ENCODE measurements around the gene ZNF618. TPM values are rescaled to one million over a fixed set of nuclear protein-coding genes. Genes with fewer than 3 reads are reported as not detected.

The ZNF618 gene
- total RNA-seq, 1 experiment from 2014 or later: 4.2 TPM

DNA sequence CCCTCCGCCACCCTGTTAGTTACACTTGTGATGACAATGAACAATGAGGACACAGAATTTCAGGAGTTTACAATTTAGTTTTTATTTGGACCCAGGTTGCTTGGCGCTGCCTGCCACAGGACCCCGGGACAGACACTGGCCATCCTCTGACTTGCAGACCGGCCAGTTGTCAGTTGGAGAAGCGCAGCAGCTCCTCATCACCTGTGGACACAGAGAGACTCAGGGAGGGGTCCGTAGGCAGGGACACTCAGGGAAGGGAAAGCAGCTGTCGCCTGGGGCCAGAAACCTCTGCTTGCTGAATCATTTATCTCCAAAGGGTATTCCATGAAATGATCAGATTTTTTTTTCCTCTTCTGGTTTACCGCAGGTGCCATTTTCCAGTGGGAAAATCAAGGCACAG, 184.0 kb downstream of the ZNF618 start:
- ChIA-PET CTCF (no interaction called here), POLR2A (ENCODE audit: unreplicated experiment) (no interaction called here)
- H3K4me2 ChIP-seq (ENCODE audit: low read length): no peak overlapping the region
- no peaks in the 10 kb centered on the region for H3K27me3 ChIP-seq (ENCODE audit: low read length)
- H3K79me2 ChIP-seq (ENCODE audit: low read length): no peaks in the 10 kb centered on the region
- H3K27ac ChIP-seq (ENCODE audit: low read length): no peak overlapping the region
- ATAC-seq (no peak), DNase-seq (no peak)
- H3K9me2 ChIP-seq (replicated peaks; ENCODE audit: low read length): no peaks in the 10 kb centered on the region
- H3K9me3 ChIP-seq (ENCODE audit: low read length): no peaks in the 10 kb centered on the region
- H3K4me3 ChIP-seq (ENCODE audit: low read length): no peak overlapping the region
- no peaks in the 10 kb centered on the region for H4K20me1 ChIP-seq (ENCODE audit: low read length)
- no peaks in the 10 kb centered on the region for H3K36me3 ChIP-seq (ENCODE audit: low read depth, low read length)
- H3K4me1 ChIP-seq (ENCODE audit: insufficient read depth, low read length): no peaks in the 10 kb centered on the region
- H3F3A ChIP-seq (ENCODE audit: low read length, unreplicated experiment): no peaks in the 10 kb centered on the region
- TF ChIP-seq EZH2 (IDR thresholded peaks at IDR 0.05; ENCODE audit: low read length, unreplicated experiment) (no peak), EZH2phosphoT487 (IDR thresholded peaks at IDR 0.05; ENCODE audit: borderline replicate concordance, low read length) (no peak)
- TF ChIP-seq, protein P1, sequence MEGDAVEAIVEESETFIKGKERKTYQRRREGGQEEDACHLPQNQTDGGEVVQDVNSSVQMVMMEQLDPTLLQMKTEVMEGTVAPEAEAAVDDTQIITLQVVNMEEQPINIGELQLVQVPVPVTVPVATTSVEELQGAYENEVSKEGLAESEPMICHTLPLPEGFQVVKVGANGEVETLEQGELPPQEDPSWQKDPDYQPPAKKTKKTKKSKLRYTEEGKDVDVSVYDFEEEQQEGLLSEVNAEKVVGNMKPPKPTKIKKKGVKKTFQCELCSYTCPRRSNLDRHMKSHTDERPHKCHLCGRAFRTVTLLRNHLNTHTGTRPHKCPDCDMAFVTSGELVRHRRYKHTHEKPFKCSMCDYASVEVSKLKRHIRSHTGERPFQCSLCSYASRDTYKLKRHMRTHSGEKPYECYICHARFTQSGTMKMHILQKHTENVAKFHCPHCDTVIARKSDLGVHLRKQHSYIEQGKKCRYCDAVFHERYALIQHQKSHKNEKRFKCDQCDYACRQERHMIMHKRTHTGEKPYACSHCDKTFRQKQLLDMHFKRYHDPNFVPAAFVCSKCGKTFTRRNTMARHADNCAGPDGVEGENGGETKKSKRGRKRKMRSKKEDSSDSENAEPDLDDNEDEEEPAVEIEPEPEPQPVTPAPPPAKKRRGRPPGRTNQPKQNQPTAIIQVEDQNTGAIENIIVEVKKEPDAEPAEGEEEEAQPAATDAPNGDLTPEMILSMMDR (conservative IDR thresholded peaks at IDR 0.05; ENCODE audit: low read depth, low read length): no peak
- no peak overlapping the region for H3K9ac ChIP-seq (ENCODE audit: low read length)
- no TSS peak for BruUV-seq (replicated peaks)
- no peak overlapping the region for H2AFZ ChIP-seq (ENCODE audit: low read length)
- intact Hi-C loops (cut with micrococcal nuclease): no loop called here

DNA sequence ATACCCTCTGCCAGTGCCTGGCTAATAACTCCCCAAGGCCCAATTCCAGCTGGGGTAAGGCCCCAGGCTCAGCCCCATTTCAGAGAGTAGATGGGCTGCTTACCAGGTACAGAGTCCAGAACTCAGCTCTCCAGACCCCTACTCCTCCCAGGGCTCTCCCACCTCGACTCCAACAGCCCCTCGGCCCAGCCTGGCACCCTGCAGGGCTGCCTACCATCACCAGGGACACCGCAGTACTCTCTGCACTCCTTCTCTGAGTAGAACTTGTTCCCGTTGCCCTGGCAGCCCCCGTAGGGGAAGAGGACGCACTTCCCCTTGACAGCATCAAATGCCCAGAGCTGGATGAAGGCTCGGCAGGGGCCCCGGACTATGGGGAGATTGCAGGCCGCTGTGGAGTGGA, 184.6 kb downstream of the ZNF618 start:
- H3K4me3 ChIP-seq (ENCODE audit: low read length): no peak overlapping the region
- H3F3A ChIP-seq (ENCODE audit: low read length, unreplicated experiment): no peaks in the 10 kb centered on the region
- H3K4me2 ChIP-seq (ENCODE audit: low read length): no peak overlapping the region
- POLR2A ChIA-PET (ENCODE audit: unreplicated experiment): no interaction called here
- no peaks in the 10 kb centered on the region for H3K9me2 ChIP-seq (replicated peaks; ENCODE audit: low read length)
- H3K27ac ChIP-seq (ENCODE audit: low read length): no peak overlapping the region
- no peak overlapping the region for H3K9ac ChIP-seq (ENCODE audit: low read length)
- H3K79me2 ChIP-seq (ENCODE audit: low read length): no peaks in the 10 kb centered on the region
- TF ChIP-seq, protein P1 (conservative IDR thresholded peaks at IDR 0.05; ENCODE audit: low read depth, low read length): no peak
- TF ChIP-seq EZH2phosphoT487 (IDR thresholded peaks at IDR 0.05; ENCODE audit: borderline replicate concordance, low read length): no peak
- TF ChIP-seq EZH2 (IDR thresholded peaks at IDR 0.05; ENCODE audit: low read length, unreplicated experiment): no peak
- CTCF ChIA-PET: no interaction called here
- no peaks in the 10 kb centered on the region for H4K20me1 ChIP-seq (ENCODE audit: low read length)
- H3K4me1 ChIP-seq (ENCODE audit: insufficient read depth, low read length): no peaks in the 10 kb centered on the region
- intact Hi-C loops (cut with micrococcal nuclease): no loop called here
- no peak overlapping the region for H2AFZ ChIP-seq (ENCODE audit: low read length)
- BruUV-seq (replicated peaks): no TSS peak
- ATAC-seq: no peak
- no peaks in the 10 kb centered on the region for H3K27me3 ChIP-seq (ENCODE audit: low read length)
- DNase-seq: no peak
- no peaks in the 10 kb centered on the region for H3K9me3 ChIP-seq (ENCODE audit: low read length)
- H3K36me3 ChIP-seq (ENCODE audit: low read depth, low read length): no peaks in the 10 kb centered on the region

DNA sequence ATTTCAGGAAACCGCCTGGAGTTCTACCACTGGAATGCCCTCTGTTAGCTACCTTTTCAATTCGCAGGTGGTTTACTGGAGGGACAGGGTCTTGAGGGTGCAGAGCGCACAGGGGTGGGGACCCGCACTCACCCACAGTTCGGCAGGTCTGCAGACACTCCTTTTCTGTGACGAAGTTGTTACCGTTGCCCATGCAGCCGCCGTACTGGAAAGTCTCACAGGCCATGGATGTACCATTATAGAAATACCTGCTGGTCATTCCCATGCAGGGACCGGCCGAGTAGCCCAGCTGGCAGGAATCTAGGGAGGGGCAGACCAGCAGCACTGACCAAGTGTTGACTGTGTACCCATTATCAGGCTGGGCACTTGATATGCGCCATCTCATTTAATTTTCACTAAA, 185.2 kb downstream of the ZNF618 start:
- H3K9me2 ChIP-seq (replicated peaks; ENCODE audit: low read length): no peaks in the 10 kb centered on the region
- no peak overlapping the region for H3K4me2 ChIP-seq (ENCODE audit: low read length)
- no peaks in the 10 kb centered on the region for H3K4me1 ChIP-seq (ENCODE audit: insufficient read depth, low read length)
- no peaks in the 10 kb centered on the region for H3K36me3 ChIP-seq (ENCODE audit: low read depth, low read length)
- no peaks in the 10 kb centered on the region for H3K9me3 ChIP-seq (ENCODE audit: low read length)
- H3K4me3 ChIP-seq (ENCODE audit: low read length): no peak overlapping the region
- intact Hi-C loops (cut with micrococcal nuclease): no loop called here
- H2AFZ ChIP-seq (ENCODE audit: low read length): no peak overlapping the region
- H3F3A ChIP-seq (ENCODE audit: low read length, unreplicated experiment): no peaks in the 10 kb centered on the region
- TF ChIP-seq EZH2phosphoT487 (IDR thresholded peaks at IDR 0.05; ENCODE audit: borderline replicate concordance, low read length) (no peak), EZH2 (IDR thresholded peaks at IDR 0.05; ENCODE audit: low read length, unreplicated experiment) (no peak)
- TF ChIP-seq, protein P1 (conservative IDR thresholded peaks at IDR 0.05; ENCODE audit: low read depth, low read length): no peak
- no peak overlapping the region for H3K27ac ChIP-seq (ENCODE audit: low read length)
- ChIA-PET CTCF (no interaction called here), POLR2A (ENCODE audit: unreplicated experiment) (no interaction called here)
- no peaks in the 10 kb centered on the region for H3K27me3 ChIP-seq (ENCODE audit: low read length)
- ATAC-seq (no peak), DNase-seq (no peak)
- H3K79me2 ChIP-seq (ENCODE audit: low read length): no peaks in the 10 kb centered on the region
- no TSS peak for BruUV-seq (replicated peaks)
- no peaks in the 10 kb centered on the region for H4K20me1 ChIP-seq (ENCODE audit: low read length)
- H3K9ac ChIP-seq (ENCODE audit: low read length): no peak overlapping the region

Data from PC-3 (cell line).